Stimulated activated CD4-positive, alpha-beta T cell treated with anti-CD3 and anti-CD28 coated beads, Interleukin-2, amount 100 ng/mL, for 4 hours (primary cell): ENCODE measurements around the gene HIPK3.
"Not testable (repeated sequence)": the region's sequence is repeated elsewhere in the genome, so short reads cannot be mapped to it uniquely, and the experiment has no call there.

Source experiments
- DNase-seq: peaks from one replicate; pipeline ENCODE4 v3.0.0-alpha.2; 2020; ENCODE audit warnings: low read depth

HIPK3 gene

DNA sequence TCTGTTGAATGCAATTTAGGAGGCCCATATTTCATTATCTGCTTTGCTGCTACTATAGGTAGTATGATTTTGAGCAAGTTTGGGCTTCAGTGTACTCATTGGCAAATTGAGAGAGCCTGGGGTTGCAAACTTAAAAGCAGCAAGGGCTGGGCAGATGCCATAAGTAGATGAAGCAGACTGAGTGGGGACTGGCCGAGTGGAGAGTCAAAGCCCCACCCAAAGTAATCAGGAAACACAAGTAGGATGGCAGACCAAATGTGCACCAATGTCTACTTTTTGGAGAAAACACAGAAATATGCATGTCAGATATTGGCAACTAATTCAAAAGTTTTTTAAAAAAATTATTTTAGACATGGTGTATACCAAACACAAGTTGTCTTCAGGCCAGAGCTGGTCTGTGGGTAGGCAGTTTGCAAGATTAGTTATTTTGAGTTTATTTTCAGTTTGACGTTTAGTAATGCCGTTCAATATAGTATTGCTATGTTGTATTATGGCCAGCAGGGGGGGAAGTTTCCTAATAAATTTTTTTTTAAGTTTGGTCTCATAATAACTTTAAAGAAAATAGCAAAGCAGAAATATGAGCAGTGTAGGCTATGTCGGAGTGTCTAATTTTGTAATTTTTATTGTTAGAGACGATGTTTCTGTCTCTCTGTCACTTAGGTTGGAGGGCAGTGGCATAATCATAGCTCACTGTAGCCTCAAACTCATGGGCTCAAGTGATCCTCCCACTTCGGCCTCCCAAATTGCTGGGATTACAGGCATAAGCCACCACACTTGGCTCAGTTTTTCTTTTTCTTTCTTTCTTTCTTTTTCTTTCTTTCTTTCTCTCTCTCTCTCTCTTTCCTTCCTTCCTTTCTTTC lies 105.1 kb downstream of the HIPK3 start:
- DNase-seq = no peak

GRCh38 chr11:33366918-33367317 lies 109.7 kb downstream of the HIPK3 start:
- no peak for DNase-seq

GRCh38 chr11:33368475-33368874 lies 111.3 kb downstream of the HIPK3 start:
- not testable (repeated sequence) for DNase-seq

GRCh38 chr11:33368931-33369330 lies 111.8 kb downstream of the HIPK3 start:
- no peak for DNase-seq

DNA sequence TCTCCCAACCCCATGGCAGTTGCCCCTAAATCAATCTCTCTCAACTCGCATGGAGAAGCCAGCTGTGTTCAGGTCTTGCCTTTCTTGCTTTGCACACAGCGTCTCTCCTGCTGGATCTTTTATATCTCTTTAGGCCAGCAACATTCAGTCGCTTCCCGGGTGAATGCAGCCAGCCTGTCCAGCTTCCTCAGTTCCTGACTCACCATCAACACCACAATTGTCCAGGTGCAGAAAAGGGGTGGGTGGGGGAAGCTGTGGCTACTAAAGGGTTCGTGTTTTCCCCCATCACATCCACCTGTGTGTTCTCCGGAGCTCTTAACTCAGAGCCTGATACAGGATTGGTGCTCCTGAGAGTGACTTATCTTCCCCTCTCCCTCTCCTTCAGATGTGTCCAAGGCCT lies 116.5 kb downstream of the HIPK3 start:
- no peak for DNase-seq

DNA sequence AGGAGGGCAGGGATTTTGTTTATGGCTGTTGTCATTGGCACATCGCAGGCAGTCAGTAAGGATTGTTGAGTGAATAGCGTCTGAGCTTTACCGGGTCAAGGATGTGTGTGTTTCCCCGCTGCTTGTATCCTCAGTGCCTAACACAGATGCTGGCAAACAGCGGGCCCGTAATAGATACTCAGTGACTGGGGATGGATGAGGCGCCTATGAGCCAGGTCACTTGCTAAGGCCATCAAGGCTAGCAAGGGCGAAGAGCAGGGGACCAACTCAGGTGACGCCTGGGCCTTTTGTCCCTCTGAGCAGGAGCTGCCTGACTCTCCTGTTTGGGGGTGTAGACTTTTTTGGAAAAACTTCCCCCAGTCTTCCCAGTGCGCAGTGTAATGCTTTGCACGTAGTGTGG lies 118.1 kb downstream of the HIPK3 start:
- no peak for DNase-seq

GRCh38 chr11:33375688-33376311 lies 118.6 kb downstream of the HIPK3 start, which contains the start of gene KIAA1549L:
Gene KIAA1549L, plus strand, starts transcription at chr11:33376108.
- DNase-seq = no peak

DNA sequence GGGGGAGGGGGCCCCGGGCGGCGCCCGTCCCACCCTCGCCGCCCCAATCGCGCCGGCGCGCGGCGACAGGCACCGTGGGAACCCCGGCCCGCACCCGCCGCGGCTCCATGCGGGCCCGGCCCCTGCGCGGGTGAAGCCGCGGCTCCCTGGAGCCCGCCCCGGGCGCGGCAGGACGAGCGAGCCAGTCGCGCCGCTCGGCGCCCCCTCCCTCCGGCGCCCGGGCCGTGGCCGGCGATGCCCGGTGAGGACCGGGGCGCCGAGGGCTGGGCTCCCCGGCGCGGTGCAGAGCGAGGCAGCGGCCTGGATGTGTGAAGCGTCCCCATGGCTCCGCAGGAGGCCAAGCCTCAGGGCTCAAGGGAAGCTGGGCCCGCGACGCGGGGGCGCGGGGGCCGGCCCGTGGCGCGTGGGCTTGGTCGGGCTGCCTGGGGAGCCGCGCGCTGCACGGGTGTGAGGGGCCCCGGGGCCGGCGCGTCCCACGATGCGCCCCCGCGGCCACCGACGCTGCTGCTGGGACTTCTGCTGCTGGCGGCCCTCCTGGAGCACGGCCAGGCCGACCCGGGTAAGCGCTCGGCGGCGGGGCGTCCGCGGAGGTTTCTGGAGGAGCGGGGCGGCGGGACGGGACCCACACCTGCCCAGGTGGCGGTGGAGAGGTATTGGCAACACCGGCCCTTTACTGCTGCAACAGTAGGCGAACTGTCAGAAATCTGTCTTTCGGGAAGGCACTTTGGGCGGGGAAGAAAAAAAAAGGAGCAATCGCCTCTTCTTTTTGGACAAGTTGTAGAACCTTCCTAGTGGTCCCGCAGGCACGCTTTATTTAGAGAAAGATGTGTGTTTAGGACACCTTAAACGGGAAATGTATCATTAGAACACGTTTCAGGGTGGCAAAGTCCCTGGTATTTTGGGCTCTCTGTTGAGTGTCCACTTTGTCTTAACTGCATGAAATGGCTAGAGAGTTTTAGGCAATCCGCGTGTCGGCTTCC lies 119.4 kb downstream of the HIPK3 start:
- no peak for DNase-seq

- no peak for DNase-seq
These were observed 120.5 kb downstream of the HIPK3 start for GRCh38 chr11:33377412-33378370.

- DNase-seq = no peak
These were observed 122.8 kb downstream of the HIPK3 start for GRCh38 chr11:33379947-33380346.

GRCh38 chr11:33383075-33383919 lies 126.1 kb downstream of the HIPK3 start:
- no peak for DNase-seq

GRCh38 chr11:33383920-33384209 lies 126.7 kb downstream of the HIPK3 start:
- DNase-seq = no peak

GRCh38 chr11:33384220-33384619 lies 127.0 kb downstream of the HIPK3 start:
- no peak for DNase-seq

DNA sequence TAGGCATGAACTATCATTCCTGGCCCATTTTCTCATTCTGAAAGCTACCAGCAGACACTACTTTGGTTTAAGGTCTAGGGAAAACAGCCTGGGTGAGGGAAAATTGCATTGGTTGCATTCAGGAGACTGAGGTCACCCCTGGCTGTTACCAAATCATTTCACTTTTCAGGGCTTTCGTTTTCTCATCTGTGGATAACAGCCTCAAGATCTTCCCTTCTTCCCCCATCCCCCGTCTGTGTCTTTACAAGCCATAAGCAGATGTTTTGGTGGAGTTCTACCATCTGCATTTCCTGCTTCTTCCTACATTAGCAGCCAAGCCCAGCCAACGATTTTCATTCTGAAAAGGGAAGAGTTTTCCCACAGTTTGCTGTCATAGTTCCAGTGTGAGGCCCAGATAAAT lies 130.4 kb downstream of the HIPK3 start:
- DNase-seq = no peak

DNA sequence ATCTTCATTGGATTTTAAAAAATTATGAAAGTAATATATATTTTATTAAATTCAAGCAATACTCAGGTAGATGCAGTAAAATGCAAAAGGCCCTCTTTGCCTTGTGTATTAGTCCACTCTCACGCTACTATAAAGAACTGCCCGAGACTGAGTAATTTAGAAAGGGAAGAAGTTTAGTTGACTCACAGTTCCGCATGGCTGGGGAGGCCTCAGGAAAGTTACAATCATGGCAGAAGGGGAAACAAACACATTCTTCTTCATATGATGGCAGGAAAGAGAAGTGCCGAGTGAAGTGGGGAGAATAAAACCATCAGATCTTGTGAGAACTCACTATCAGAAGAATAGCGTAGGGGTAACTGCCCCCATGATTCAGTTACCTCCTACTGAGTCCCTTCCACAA lies 130.8 kb downstream of the HIPK3 start:
- DNase-seq = no peak

DNA sequence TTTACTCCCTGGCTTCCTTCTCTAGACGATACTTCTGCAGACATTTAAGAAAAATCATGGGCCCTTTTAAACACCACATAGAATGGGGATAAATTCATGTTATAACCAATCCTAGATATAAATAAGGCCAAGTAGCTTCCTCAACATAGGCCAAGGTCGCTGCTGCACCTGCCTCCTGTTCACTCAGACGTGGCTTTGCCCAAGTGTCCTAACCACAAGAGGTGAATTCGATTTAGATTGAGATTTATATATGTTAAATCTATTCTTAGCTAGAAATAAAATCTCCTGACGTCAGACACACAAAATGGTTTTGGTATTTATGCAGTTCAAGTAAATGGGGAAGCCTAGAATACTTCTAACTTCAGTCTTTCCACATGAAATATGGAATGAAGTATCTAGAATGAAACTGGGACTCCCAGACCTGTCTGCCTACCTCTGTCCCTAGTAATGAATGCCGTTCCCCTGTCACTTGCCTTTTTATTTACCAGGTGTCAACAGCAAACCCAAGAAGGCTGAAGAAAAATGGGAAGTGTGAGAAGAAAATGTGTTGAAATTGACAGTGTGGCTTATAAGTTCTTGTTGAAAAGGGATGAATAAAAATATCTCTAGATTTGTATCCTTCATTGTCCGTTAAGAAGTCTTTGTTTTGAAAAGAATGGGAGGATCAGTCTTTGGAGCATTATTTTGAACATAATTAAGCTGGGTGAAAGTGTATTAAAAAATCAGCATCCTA lies 131.8 kb downstream of the HIPK3 start:
- DNase-seq = no peak

DNA sequence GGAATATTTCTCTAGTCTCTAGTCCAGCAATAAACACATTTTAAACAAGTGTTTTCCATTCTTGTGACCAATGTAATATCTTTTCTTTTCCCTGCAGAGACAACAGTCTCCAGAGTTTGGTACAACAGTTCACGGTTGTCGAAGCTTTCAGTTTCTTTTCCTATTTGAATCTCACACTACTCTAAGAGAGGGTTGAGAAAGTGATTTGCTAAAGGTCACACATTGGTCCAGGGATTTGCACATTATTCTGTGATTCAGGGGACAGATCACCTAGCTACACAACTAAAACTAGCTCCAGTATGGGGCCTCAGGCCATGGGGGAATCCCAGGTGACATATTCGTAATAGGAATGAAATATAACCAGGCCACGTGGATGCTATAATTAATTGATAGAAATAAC lies 132.5 kb downstream of the HIPK3 start:
- no peak for DNase-seq

DNA sequence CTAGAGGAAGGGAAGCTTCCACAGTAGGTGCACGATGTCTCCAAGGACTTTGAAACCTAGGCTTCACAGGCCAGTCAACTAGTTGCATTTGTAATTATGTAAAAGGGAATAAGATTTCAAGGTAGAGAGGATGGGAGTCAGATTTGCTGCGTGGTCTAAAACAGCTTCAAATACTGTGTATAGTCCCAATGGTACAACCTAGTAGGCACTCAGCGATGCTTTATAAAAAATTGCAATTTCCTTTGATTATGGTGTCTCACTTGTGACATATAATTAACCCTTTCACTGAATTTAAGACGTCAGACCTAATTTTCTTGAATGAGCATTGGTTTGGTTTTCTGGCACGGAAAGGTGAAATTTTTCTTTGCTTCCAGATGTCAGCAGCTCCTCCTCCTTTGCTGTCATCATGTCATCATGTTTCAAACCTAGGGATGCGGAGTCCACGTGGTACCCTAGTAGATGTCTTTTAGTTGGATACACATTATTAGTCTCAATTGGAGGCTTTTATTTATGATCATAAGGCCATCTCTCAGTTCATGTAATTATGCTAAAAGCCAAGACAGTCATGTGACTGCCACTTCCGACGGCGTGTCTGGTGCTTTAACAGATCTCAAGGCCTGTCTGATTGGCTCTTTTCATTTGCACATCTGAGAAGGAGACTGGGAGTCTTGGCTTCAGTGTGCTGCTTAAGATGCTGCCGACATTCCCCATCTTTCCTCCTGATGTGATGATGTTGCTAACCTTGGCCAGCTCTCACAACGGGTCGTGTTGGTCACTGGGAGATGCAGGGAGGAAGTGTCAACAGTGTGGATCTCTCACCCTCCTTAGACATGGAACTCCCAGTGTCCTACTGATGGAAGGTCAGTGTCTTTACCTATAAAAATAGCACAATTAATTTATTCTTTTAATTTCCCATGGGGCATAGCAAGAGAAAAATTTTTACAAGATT lies 134.0 kb downstream of the HIPK3 start:
- DNase-seq = no peak

GRCh38 chr11:33391893-33392251 lies 134.7 kb downstream of the HIPK3 start:
- no peak for DNase-seq
